ENCODE data around the gene TEX12. TPM values are rescaled to one million over a fixed set of nuclear protein-coding genes. Genes with fewer than 3 reads are reported as not detected.
A peak's percentile ranks its signal among the peaks of the same experiment; 100 is the strongest.

Gene TEX12
- total RNA-seq, 1 donor from 2014 or later: not detected

DNA sequence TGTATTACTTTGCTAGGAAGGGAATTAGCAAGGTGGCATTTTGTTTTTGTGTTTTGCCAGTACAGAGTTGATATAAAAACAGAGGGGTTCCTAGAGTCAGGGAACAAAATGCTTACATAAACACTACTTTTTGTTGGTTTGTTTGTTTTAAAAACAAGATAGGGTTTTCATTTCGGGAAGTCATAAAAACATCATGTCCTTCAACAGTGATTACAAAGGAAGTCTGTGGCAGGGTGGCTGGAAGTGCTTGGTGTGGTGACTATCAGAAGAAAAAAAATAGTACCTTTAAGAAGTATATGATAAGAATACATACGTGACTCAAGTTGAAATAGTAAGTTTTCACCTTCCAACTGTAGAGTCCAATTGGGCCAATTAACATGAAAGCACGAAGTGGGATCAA, 2.1 kb upstream of the TEX12 start:
- H3K36me3 Mint-ChIP-seq (ENCODE audit: low read depth): no peaks in the 10 kb centered on the region
- TF ChIP-seq, protein P1, sequence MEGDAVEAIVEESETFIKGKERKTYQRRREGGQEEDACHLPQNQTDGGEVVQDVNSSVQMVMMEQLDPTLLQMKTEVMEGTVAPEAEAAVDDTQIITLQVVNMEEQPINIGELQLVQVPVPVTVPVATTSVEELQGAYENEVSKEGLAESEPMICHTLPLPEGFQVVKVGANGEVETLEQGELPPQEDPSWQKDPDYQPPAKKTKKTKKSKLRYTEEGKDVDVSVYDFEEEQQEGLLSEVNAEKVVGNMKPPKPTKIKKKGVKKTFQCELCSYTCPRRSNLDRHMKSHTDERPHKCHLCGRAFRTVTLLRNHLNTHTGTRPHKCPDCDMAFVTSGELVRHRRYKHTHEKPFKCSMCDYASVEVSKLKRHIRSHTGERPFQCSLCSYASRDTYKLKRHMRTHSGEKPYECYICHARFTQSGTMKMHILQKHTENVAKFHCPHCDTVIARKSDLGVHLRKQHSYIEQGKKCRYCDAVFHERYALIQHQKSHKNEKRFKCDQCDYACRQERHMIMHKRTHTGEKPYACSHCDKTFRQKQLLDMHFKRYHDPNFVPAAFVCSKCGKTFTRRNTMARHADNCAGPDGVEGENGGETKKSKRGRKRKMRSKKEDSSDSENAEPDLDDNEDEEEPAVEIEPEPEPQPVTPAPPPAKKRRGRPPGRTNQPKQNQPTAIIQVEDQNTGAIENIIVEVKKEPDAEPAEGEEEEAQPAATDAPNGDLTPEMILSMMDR (conservative IDR thresholded peaks at IDR 0.05): no peak
- H3K27ac Mint-ChIP-seq (ENCODE audit: unreplicated experiment): no peak overlapping the region
- no peaks in the 10 kb centered on the region for H3K4me1 Mint-ChIP-seq
- no peak overlapping the region for H3K4me3 Mint-ChIP-seq
- no peak for DNase-seq (ENCODE audit: low read depth, low spot score)
- H3K9me3 Mint-ChIP-seq: no peaks in the 10 kb centered on the region
- H3K27me3 Mint-ChIP-seq (ENCODE audit: low read depth): peaks cover 4% of the 10 kb centered on the region

GRCh38 chr11:112166562-112166961, 610 bp upstream of the TEX12 start:
- H3K27me3 Mint-ChIP-seq (ENCODE audit: low read depth): peaks cover 4% of the 10 kb centered on the region
- TF ChIP-seq, protein P1 (conservative IDR thresholded peaks at IDR 0.05): no peak
- no peaks in the 10 kb centered on the region for H3K4me1 Mint-ChIP-seq
- no peaks in the 10 kb centered on the region for H3K36me3 Mint-ChIP-seq (ENCODE audit: low read depth)
- no peak overlapping the region for H3K27ac Mint-ChIP-seq (ENCODE audit: unreplicated experiment)
- H3K4me3 Mint-ChIP-seq: no peak overlapping the region
- no peak for DNase-seq (ENCODE audit: low read depth, low spot score)
- no peaks in the 10 kb centered on the region for H3K9me3 Mint-ChIP-seq

DNA sequence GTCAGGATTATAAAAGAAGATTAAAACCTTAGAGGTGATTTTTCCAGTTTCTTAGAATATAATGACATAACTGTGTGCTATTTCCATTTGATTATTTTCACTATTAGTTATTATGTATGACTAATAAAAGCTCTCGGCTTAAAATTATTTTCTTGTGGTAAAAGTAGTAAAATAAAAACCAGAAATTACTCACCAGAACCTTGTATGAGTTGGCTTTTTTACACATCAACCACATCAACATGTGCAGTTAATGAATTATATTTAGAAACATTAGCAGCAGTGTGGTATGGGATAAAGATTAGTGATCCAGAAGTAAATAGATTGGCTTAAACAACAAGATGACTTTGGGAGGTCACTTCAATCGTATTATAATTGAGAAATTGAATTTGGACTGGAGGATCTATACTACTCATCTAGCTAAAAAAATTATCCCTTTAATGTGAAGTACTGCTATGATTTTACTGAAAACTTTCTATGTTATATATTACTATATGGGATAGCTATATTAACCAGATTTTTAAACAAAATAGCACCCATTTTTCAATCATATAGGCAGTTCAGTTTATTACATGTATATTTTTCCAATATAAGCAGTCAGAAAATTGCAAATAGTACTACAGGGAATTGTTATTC, 5.3 kb downstream of the TEX12 start:
- Mint-ChIP-seq H3K4me1 (peaks cover 13% of the 10 kb centered on the region), H3K27me3 (ENCODE audit: low read depth) (peaks cover 23% of the 10 kb centered on the region), H3K4me3 (no peak overlapping the region), H3K27ac (ENCODE audit: unreplicated experiment) (no peak overlapping the region), H3K36me3 (ENCODE audit: low read depth) (no peaks in the 10 kb centered on the region), H3K9me3 (no peaks in the 10 kb centered on the region)
- TF ChIP-seq, protein P1 (conservative IDR thresholded peaks at IDR 0.05): no peak
- no peak for DNase-seq (ENCODE audit: low read depth, low spot score)

DNA sequence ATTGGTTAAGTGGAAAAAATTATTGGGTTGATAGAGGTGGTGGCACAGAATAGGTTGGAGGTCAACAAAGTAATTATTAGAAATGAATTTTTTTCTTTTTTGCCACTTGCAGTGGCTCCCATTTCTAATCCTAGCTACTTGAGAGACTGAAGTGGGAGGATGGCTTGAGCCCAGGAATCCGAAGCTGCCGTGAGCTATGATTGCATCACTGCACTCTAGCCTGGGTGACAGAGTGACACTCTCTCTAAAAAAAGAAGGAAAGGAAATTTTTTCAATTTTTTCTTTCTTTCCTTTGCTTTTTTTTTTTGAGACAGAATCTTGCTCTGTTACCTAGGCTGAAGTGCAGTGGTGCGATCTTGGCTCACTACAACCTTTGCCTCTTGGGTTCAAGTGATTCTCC, 6.0 kb downstream of the TEX12 start:
- Mint-ChIP-seq H3K27me3 (ENCODE audit: low read depth) (peaks cover 29% of the 10 kb centered on the region), H3K27ac (ENCODE audit: unreplicated experiment) (no peak overlapping the region), H3K4me3 (no peak overlapping the region), H3K9me3 (no peaks in the 10 kb centered on the region), H3K4me1 (peaks cover 13% of the 10 kb centered on the region), H3K36me3 (ENCODE audit: low read depth) (no peaks in the 10 kb centered on the region)
- no peak for DNase-seq (ENCODE audit: low read depth, low spot score)
- TF ChIP-seq, protein P1 (conservative IDR thresholded peaks at IDR 0.05): no peak

DNA sequence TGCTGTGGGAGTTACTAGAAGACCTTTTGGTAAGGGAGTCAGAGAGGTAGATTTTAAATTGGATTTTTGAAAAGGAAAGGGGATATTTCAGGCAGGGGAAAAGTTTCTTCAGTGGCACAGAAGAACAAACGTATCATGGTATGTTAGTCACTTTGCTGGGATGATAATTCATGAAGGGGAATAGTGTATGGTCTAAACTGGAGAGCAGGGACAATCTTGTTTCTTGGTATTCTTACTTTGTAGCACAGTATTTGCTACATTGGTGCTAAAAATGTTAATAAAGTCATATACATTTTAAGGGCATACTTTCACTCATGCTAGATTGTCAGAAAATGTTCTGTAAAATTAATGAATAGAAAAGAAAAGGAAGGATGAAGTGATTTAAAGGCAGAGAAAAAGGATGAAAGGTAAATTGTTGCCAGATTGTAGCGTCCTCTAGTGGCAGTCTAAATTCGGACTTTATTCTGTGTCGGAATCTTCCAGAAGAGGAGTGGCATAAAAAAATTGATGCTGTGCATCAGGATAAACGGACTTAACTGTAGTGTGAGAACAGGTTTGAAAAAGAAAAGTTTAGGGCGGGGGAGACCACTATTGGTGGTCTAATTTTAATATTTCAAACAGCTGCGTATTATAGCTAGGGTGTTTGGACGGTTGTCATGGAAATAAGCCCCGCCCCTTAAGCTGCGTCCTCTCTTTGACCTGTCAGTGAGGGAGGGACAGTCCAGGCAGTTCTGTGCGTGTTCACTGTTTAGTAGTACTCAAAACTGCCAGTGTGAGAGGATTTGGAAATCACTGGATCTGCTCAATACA, 7.8 kb downstream of the TEX12 start, which contains the start of gene BCO2:
Gene BCO2 (plus strand): TSS at position 724 of the 810 bp plus-strand sequence. CDS start 90 bp downstream, outside the sequence.
- Mint-ChIP-seq H3K36me3 (ENCODE audit: low read depth) (no peaks in the 10 kb centered on the region), H3K4me1 (peaks cover 13% of the 10 kb centered on the region), H3K27me3 (ENCODE audit: low read depth) (peaks cover 42% of the 10 kb centered on the region), H3K4me3 (no peak within 1 kb of the TSS), H3K9me3 (no peaks in the 10 kb centered on the region), H3K27ac (ENCODE audit: unreplicated experiment) (peak within 1 kb of the TSS; percentile 36)
- peak; percentile 66 for DNase-seq (ENCODE audit: low read depth, low spot score)
- TF ChIP-seq, protein P1 (conservative IDR thresholded peaks at IDR 0.05): peak; percentile 83
